Measurements from ENCODE around the gene HLA-DMB. TPM values are rescaled to one million over a fixed set of nuclear protein-coding genes. Genes with fewer than 3 reads are reported as not detected.
"Not testable (repeated sequence)": the region's sequence is repeated elsewhere in the genome, so short reads cannot be mapped to it uniquely, and the experiment has no call there.

HLA-DMB gene
- total and polyA plus RNA-seq, 5 donors: 6.0 to 15.7 (median 10.8) TPM

DNA sequence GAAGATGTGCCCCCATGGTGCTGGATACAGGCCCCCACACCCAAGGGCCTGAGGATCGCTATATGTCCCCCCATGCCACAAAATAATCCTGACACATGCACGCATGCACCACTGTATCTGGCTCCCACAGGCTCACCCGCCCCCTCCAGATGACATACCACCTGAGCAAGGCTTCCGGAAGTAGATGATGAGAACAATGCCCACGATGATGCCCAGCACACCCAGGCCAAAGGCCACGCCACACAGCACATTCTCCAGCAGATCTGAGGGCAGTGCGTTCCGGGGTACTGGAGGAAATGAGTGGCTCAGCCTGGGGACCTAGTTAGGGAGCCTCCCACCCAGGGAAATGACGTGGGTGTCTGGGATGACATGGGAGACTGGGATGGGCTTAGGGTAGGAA lies 8.3 kb upstream of the HLA-DMB start:
- H3K27ac ChIP-seq (ENCODE audit: low read length): no peak overlapping the region
- ATAC-seq (no peak), DNase-seq (peak in 1 of 3 donors; percentile 41)
- intact Hi-C loops (cut with DNase I): no loop called here
- no peak overlapping the region for H3K4me3 ChIP-seq (ENCODE audit: low read length)
- no peaks in the 10 kb centered on the region for H3K9me3 ChIP-seq (ENCODE audit: control insufficient read depth, low read length)
- no peaks in the 10 kb centered on the region for H3K4me1 ChIP-seq (ENCODE audit: control insufficient read depth, insufficient read depth, low read length)
- 87% methylated on average over 9 of the region's 9 CpGs for WGBS
- no peaks in the 10 kb centered on the region for H3K27me3 ChIP-seq (ENCODE audit: control insufficient read depth, insufficient read depth)

DNA sequence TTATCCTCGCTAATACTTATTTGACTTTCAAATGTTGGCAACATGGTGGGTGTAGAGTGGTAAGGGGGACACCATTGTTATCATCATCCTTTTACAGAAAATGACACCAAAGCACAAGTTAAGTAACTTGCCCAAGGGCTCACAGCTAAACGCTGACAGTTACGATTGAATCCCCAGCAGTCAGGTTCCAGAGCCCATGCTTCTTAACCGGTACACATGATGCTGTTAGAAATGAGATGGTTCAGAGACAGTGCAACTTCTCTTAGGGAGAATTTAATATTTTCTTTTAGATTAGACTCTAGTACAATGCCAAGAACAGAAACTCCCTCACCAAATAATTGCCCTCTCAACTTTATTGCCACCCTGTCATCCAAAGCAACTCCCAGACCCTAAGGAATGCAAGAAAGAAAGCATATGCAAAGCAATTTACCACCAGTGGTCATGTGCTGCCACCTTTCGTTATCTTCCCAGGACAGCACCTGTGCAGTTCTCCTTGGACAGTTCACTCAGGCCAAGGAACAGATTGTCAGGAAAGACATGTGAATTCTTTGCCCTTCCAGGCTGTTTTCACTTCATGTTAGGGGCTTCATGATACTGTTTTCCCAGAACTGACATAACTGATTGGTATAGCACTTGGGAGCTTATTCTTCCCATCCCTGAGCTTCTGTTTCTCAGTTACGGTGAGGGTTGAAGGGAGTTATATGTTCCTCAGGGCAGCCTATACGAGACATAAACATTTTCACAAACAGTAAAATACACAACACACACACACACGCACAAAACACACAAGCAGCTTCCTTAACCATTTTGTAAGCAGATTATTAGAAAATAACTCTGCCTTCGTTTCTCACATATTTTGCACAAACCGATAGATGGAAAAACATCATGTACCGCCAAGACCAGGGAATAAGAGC lies 7.0 kb upstream of the HLA-DMB start:
- Histone ChIP-seq H3K27me3 (ENCODE audit: control insufficient read depth, insufficient read depth) (no peaks in the 10 kb centered on the region), H3K27ac (ENCODE audit: low read length) (no peak overlapping the region), H3K4me3 (ENCODE audit: low read length) (no peak overlapping the region), H3K9me3 (ENCODE audit: control insufficient read depth, low read length) (no peaks in the 10 kb centered on the region), H3K4me1 (ENCODE audit: control insufficient read depth, insufficient read depth, low read length) (no peaks in the 10 kb centered on the region)
- ATAC-seq (no peak), DNase-seq (no peak)
- 72% methylated on average over 11 of the region's 11 CpGs for WGBS
- intact Hi-C loops (cut with DNase I): no loop called here

DNA sequence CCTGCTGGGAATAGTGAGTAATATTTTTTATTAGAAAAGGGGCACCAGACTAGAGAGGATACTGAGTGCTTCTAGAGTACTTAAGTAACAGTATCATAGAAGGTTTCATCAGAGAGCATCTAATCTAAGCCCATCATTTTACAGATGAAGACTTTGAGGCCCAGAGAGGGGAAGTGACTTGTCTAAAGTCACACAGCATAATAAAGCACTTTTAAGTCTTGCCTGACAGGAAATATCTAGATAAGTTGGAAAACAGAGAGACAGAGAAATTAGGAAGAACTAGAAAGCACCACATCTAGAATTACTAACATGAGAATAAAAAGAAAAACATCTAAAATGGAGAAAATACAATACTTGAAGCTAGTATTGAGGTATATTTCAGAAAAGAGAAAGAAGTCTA lies 6.1 kb upstream of the HLA-DMB start:
- DNase-seq: no peak

DNA sequence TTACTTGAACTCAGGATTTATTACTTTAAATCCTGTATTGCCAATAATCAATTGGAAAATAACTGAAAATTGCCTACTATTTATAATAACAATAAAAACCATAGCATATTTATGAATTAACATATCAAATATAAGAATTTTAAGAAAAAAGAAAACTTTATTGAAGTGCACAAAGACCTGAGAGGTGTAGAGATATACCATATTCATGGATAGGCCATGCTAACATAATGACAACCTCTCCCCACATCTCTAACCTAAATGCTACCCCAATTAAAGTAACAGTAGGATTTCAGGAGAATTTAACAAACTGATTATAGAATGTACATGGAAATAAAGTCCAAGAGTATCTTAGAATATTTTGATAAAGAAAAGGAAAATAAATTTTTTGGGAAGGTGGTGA lies 5.1 kb upstream of the HLA-DMB start:
- H3K27ac ChIP-seq (ENCODE audit: low read length): no peak overlapping the region
- DNase-seq: no peak
- H3K9me3 ChIP-seq (ENCODE audit: control insufficient read depth, low read length): no peaks in the 10 kb centered on the region
- peaks cover 2% of the 10 kb centered on the region for H3K4me1 ChIP-seq (ENCODE audit: control insufficient read depth, insufficient read depth, low read length)
- intact Hi-C loops (cut with DNase I): no loop called here
- ATAC-seq: no peak
- no peak overlapping the region for H3K4me3 ChIP-seq (ENCODE audit: low read length)
- no peaks in the 10 kb centered on the region for H3K27me3 ChIP-seq (ENCODE audit: control insufficient read depth, insufficient read depth)

More for the DNA sequence above, 6.1 kb upstream of the HLA-DMB start:
- Histone ChIP-seq H3K4me3 (ENCODE audit: low read length) (no peak overlapping the region), H3K4me1 (ENCODE audit: control insufficient read depth, insufficient read depth, low read length) (no peaks in the 10 kb centered on the region), H3K27ac (ENCODE audit: low read length) (no peak overlapping the region), H3K27me3 (ENCODE audit: control insufficient read depth, insufficient read depth) (no peaks in the 10 kb centered on the region), H3K9me3 (ENCODE audit: control insufficient read depth, low read length) (no peaks in the 10 kb centered on the region)
- ATAC-seq: no peak
- intact Hi-C loops (cut with DNase I): no loop called here

DNA sequence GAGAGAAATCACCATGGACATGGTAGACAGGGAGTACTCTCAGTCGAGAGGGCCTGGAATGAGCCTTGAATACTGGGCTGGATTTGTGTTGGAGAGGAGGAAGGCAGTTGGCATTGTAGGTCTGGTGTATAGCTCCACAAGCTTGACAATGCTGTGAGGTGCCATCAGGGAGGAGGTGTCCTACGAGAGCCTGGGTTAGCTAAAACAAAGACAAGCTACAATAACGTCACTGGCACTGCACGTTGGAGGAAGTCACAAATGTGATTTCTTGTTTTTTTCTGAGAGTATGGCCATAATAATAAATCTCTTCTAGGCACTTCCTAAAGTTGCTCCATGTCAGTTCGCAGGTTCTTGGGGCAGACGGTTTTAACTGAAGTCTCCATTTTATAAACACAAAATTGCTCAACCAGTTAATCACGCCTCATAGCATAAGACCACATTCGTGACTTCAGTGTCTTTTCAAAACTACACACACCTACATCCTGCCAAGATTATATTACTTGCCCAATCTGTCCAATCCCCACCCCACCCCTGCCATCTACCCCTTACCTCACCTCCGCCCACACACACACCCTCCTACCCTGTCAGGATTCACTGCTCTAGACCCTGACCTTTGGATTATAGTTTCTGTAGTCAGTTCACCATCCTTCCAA lies 4.4 kb upstream of the HLA-DMB start:
- ATAC-seq: no peak
- no peak overlapping the region for H3K27ac ChIP-seq (ENCODE audit: low read length)
- H3K27me3 ChIP-seq (ENCODE audit: control insufficient read depth, insufficient read depth): no peaks in the 10 kb centered on the region
- intact Hi-C loops (cut with DNase I): no loop called here
- 80% methylated on average over 9 of the region's 9 CpGs for WGBS
- peaks cover 2% of the 10 kb centered on the region for H3K4me1 ChIP-seq (ENCODE audit: control insufficient read depth, insufficient read depth, low read length)
- no peak for DNase-seq
- no peaks in the 10 kb centered on the region for H3K9me3 ChIP-seq (ENCODE audit: control insufficient read depth, low read length)
- H3K4me3 ChIP-seq (ENCODE audit: low read length): no peak overlapping the region

DNA sequence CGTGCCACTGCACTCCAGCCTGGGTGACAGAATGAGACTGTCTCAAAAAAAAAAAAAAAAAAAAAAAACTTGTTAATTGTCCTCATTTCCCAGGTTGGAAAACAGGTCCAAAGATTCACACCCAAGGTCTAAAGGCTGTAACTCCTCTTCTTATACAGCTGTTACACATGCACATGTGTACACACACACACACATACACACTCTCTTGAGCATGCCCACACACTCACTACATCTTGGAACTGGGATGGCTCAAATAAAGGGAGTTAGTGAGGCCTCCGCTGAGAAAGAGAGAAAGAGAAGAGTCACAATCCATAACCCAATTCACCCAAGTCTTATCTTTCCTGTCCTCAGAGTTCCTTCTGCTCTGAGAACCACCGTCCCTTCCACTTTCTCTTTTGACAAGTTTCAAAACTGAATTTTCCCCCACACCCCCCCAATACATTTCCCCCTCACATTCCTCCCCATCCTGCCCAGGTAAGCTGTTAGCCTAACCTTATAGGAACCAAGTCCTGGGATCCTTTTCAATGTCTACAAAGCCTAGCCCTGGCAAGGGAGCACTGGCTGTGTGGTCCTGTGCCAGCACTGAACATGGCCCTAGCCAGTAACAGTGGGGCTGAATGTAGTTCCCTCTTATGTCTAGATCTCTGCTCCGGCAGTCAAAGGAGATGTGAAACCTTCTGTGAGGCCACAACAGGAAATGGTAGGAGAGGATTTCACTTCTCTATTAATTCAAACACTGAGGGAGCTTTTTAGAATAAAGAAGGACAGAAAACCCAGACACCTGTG lies 3.2 kb upstream of the HLA-DMB start:
- Histone ChIP-seq H3K9me3 (ENCODE audit: control insufficient read depth, low read length) (no peaks in the 10 kb centered on the region), H3K27me3 (ENCODE audit: control insufficient read depth, insufficient read depth) (no peaks in the 10 kb centered on the region), H3K4me3 (ENCODE audit: low read length) (peak overlapping the region; percentile 4), H3K4me1 (ENCODE audit: control insufficient read depth, insufficient read depth, low read length) (peaks cover 2% of the 10 kb centered on the region), H3K27ac (ENCODE audit: low read length) (no peak overlapping the region)
- peak; percentile 31 to 47 for ATAC-seq
- peak in 2 of 3 donors; percentile 49 to 57 for DNase-seq
- 70% methylated on average over 4 of the region's 4 CpGs for WGBS
- intact Hi-C loops (cut with DNase I): no loop called here

DNA sequence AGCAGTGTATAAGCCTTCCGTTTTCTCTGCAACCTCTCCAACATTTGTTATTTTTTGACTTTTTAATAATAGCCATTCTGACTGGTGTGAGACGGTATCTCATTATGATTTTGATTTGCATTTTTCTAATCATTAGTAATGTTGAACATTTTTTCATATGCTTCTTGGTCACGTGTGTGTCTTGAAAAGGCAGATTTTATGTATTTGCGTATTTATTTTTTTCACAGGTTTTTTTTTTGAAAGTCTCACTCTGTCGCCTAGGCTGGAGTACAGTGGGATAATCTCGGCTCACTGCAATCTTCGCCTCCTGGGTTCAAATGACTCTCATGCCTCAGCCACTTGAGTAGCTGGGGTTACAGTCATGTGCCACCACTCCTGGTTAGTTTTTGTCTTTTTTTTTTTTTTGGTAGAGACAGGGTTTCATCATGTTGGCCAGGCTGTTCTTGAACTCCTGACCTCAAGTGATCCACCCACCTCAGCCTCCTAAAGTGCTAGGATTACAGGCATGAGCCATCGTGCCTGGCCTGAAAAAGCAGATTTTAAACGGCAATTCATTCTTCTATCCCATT lies 1.8 kb upstream of the HLA-DMB start:
- H3K4me3 ChIP-seq (ENCODE audit: low read length); intact Hi-C loops (cut with DNase I); H3K9me3 ChIP-seq (ENCODE audit: control insufficient read depth, low read length); H3K27me3 ChIP-seq (ENCODE audit: control insufficient read depth, insufficient read depth); H3K27ac ChIP-seq (ENCODE audit: low read length); ATAC-seq; DNase-seq; H3K4me1 ChIP-seq (ENCODE audit: control insufficient read depth, insufficient read depth, low read length): not testable (repeated sequence)
- WGBS: 88% methylated on average over 9 of the region's 9 CpGs

DNA sequence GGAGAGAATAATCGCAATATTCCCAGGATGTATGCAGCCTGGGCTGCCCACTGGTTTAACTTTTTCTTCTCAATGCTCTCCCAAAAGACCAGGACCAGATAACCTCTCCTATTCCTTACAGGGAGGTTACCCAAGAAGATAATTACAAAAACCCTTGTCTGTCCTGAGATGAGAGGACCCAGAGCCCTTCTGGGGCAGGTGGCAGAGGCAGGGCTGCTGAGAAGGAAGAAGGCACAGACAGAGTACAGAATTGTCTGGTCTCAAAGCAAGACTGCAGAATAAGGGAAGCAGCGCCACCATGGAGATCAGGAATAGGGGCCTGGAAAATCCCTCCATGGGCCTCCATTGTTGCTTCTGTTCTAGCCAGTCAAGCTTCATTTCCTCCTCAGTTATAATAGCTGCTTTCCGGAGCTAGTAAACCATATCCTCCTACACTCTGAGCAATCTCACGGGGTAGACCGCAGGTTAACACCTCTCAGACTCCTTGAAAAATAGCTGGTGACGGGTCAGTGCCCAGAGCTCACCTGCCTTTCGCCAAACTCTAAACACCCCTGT lies 463 bp upstream of the HLA-DMB start:
- peak overlapping the region; percentile 97 for H3K27ac ChIP-seq (ENCODE audit: low read length)
- H3K4me3 ChIP-seq (ENCODE audit: low read length): no peak overlapping the region
- peaks cover 2% of the 10 kb centered on the region for H3K4me1 ChIP-seq (ENCODE audit: control insufficient read depth, insufficient read depth, low read length)
- intact Hi-C loops (cut with DNase I): no loop called here
- H3K27me3 ChIP-seq (ENCODE audit: control insufficient read depth, insufficient read depth): no peaks in the 10 kb centered on the region
- peak in 1 of 2 donors; percentile 16 for ATAC-seq
- no peaks in the 10 kb centered on the region for H3K9me3 ChIP-seq (ENCODE audit: control insufficient read depth, low read length)
- WGBS: 60% methylated on average over 7 of the region's 7 CpGs
- peak in 1 of 3 donors; percentile 34 for DNase-seq

DNA sequence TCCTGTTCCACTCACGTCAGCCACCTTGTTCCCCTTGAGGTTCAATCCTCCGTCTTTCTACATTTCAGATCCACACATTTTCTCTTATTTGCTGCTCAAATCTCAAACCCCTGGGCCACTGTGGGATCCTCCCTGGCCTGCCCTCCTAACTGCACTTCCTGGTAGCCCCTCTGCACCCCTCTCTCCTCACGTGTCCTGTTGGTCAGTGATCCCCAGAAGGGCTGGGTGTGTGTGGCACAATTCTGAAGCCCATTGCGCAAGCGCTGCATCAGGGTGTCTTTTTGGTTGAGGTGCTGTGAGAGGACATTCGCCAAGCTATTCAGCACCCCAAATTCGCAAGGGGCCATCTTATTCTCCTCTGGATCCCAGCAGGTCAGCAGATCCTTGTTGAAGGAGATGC lies 2.3 kb downstream of the HLA-DMB start:
- DNase-seq: no peak
- intact Hi-C loops (cut with DNase I): loop anchor here in 1 of 4 donors (5.0 kb wide), 1 partner anchor 39 kb away; no protein-coding TSS in a partner anchor
- Histone ChIP-seq H3K9me3 (ENCODE audit: control insufficient read depth, low read length) (no peaks in the 10 kb centered on the region), H3K4me3 (ENCODE audit: low read length) (no peak overlapping the region), H3K4me1 (ENCODE audit: control insufficient read depth, insufficient read depth, low read length) (peaks cover 2% of the 10 kb centered on the region), H3K27ac (ENCODE audit: low read length) (no peak overlapping the region), H3K27me3 (ENCODE audit: control insufficient read depth, insufficient read depth) (no peaks in the 10 kb centered on the region)
- 86% methylated on average over 7 of the region's 7 CpGs for WGBS
- no peak for ATAC-seq

DNA sequence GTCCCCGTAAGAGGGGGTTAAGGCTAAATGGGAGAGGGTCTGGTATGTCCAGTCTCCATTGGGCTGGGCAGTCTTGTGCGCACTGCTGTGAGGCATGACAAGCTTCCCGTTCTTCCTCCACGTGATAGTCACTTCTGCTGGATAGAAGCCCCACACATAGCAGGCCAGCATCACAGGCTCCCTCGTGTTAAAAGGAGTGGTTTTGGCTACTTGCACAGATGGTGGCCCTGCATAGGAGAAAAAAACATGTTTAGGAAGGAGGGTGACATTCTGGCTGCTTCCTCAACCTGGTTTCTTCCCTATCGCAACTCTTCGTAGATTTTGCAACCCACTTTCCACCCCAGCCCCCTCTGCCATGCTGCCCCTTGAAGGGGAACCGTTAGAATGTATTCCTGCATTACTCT lies 3.6 kb downstream of the HLA-DMB start:
- H3K4me1 ChIP-seq (ENCODE audit: control insufficient read depth, insufficient read depth, low read length): peaks cover 2% of the 10 kb centered on the region
- H3K27me3 ChIP-seq (ENCODE audit: control insufficient read depth, insufficient read depth): no peaks in the 10 kb centered on the region
- 74% methylated on average over 8 of the region's 8 CpGs for WGBS
- intact Hi-C loops (cut with DNase I): loop anchor here in 1 of 4 donors (5.0 kb wide), 1 partner anchor 40 kb away; no protein-coding TSS in a partner anchor
- DNase-seq: peak in 2 of 3 donors; percentile 41 to 63
- no peaks in the 10 kb centered on the region for H3K9me3 ChIP-seq (ENCODE audit: control insufficient read depth, low read length)
- ATAC-seq: peak in 1 of 2 donors; percentile 28
- H3K4me3 ChIP-seq (ENCODE audit: low read length): no peak overlapping the region
- H3K27ac ChIP-seq (ENCODE audit: low read length): no peak overlapping the region
